K562 (cell line): ENCODE results near the gene LRTM1. TPM values are rescaled to one million over a fixed set of nuclear protein-coding genes. Genes with fewer than 3 reads are reported as not detected.

Experiments
- ATAC-seq: fragments of 200-7000 bp; cut with Tn5 transposase; 3 replicates; pipeline ENCODE4 v1.9.1; 2020; ENCODE audit warnings: moderate library complexity
- BruUV-seq: library from RNA; stranded (reverse); fragments of 400-500 nt; replicated peaks from 2 replicates; lab custom pipeline; 2021; lab: Mats Ljungman, UMichigan
- CTCF ChIA-PET: fragments of 300-600 bp; formaldehyde crosslinking; extraction: SDS; loops from one replicate; lab custom pipeline; 2021; ENCODE audit warnings: low intra/inter-chr PET ratio; lab: Yijun Ruan, JAX
- POLR2A ChIA-PET: fragments of 300-600, 350-650 bp; sonication (Branson Sonifier 250); formaldehyde crosslinking; extraction: SDS; loops from one replicate; lab custom pipeline; 2021; ENCODE audit warnings: antibody characterized with exemption, inconsistent platforms; lab: Yijun Ruan, JAX
- DNase-seq, 4 experiments: peaks; one replicate each; pipeline versions ENCODE4 v3.0.0 to v3.0.0-alpha.2; 2011 to 2018; ENCODE audit warnings: low spot score in 3 of 4, mixed read lengths in 3 of 4; ENCODE audit errors: extremely low read depth in 1 of 4
- FAIRE-seq: peaks from 2 replicates; lab custom pipeline; 2011; peaks lifted over from hg19 to GRCh38; lab: Jason Lieb, UNC
- H2AFZ ChIP-seq: 2 replicates; pipeline ENCODE4 v1.6.0; 2011; ENCODE audit warnings: low read depth, low read length, control low read depth, inconsistent platforms
- H3K27ac ChIP-seq: fragments of 200-600 bp; 3 replicates; pipeline ENCODE4 v1.8.0; 2011; ENCODE audit warnings: low read depth, mild to moderate bottlenecking, control low read depth, inconsistent platforms, low read length, moderate library complexity, mixed read lengths; ENCODE audit errors: extremely low read depth
- H3K27me3 ChIP-seq, 2 experiments: fragments of 300-600 bp in 1 of 2; 2 replicates in 1 of 2; 3 replicates in 1 of 2; pipeline versions ENCODE4 v1.6.0 to v1.8.0; 2011; ENCODE audit warnings: inconsistent platforms in 2 of 2, low read length in 2 of 2, mild to moderate bottlenecking in 1 of 2, mixed read lengths in 1 of 2, moderate library complexity in 1 of 2; ENCODE audit not compliant: control insufficient read depth in 2 of 2, insufficient read depth in 2 of 2
- H3K36me3 ChIP-seq: fragments of 300-600 bp; 3 replicates; pipeline ENCODE4 v1.8.0; 2011; ENCODE audit warnings: mild to moderate bottlenecking, low read length, inconsistent platforms; ENCODE audit not compliant: control insufficient read depth, insufficient read depth
- H3K4me1 ChIP-seq, 2 experiments: fragments of 200-600 bp in 1 of 2; replicated peaks in 1 of 2; 2 replicates in 1 of 2; 3 replicates in 1 of 2; pipeline versions ENCODE4 v1.5.1 to v1.8.0; 2011; ENCODE audit warnings: inconsistent platforms in 2 of 2, low read length in 2 of 2, mild to moderate bottlenecking in 1 of 2, mixed read lengths in 1 of 2, moderate library complexity in 1 of 2; ENCODE audit not compliant: control insufficient read depth in 2 of 2, insufficient read depth in 2 of 2
- H3K4me2 ChIP-seq: 2 replicates; pipeline ENCODE4 v1.6.1; 2011; ENCODE audit warnings: low read length, control low read depth, inconsistent platforms, mixed read lengths; ENCODE audit not compliant: insufficient read depth
- H3K4me3 ChIP-seq: fragments of 200-600 bp; sonication (generic), shearing (Covaris generic); 2 replicates; pipeline ENCODE4 v1.5.1; 2016; ENCODE audit warnings: control low read depth, inconsistent platforms
- H3K79me2 ChIP-seq: fragments of 200-600 bp; 3 replicates; pipeline ENCODE4 v1.8.0; 2011; ENCODE audit warnings: low read length, inconsistent platforms; ENCODE audit not compliant: control insufficient read depth, insufficient read depth
- H3K9ac ChIP-seq, 2 experiments: 2 replicates each; pipeline versions ENCODE4 v1.6.0 to v1.6.1; 2011; ENCODE audit warnings: low read depth in 2 of 2, low read length in 2 of 2, control low read depth in 1 of 2, inconsistent platforms in 1 of 2, mild to moderate bottlenecking in 1 of 2, mixed read lengths in 1 of 2; ENCODE audit not compliant: insufficient read depth in 1 of 2
- H3K9me1 ChIP-seq: one replicate; pipeline ENCODE4 v1.6.0; 2011; ENCODE audit warnings: inconsistent platforms, mild to moderate bottlenecking, low read length, moderate library complexity; ENCODE audit not compliant: control insufficient read depth, insufficient read depth
- H3K9me3 ChIP-seq: replicated peaks from 2 replicates; pipeline ENCODE4 v1.5.1; 2011; ENCODE audit warnings: low read depth, low read length, inconsistent platforms; ENCODE audit not compliant: control insufficient read depth, insufficient read depth
- H4K20me1 ChIP-seq: replicated peaks from 2 replicates; pipeline ENCODE4 v1.6.1; 2011; ENCODE audit warnings: low read length, inconsistent platforms, mixed read lengths; ENCODE audit not compliant: control insufficient read depth, insufficient read depth
- CXXC5 ChIP-seq: fragments of 250-450 bp; sonication (Bioruptor Pico); IDR thresholded peaks from 2 replicates; pipeline ENCODE4 v1.8.0; 2022; ENCODE audit warnings: inconsistent platforms, mild to moderate bottlenecking, moderate library complexity
- LCOR ChIP-seq: sonication (generic); formaldehyde crosslinking; IDR thresholded peaks from 2 replicates; pipeline ENCODE4 v1.8.0; 2022; ENCODE audit warnings: mild to moderate bottlenecking, missing genetic modification reagents
- MBD2 ChIP-seq: sonication (generic); IDR thresholded peaks from 2 replicates; pipeline ENCODE4 v1.6.1; 2016; ENCODE audit warnings: low read depth, borderline replicate concordance
- RBM25 ChIP-seq: fragments of 200-400 bp; formaldehyde crosslinking; IDR thresholded peaks from 2 replicates; pipeline ENCODE4 v1.6.1; 2018; ENCODE audit warnings: low read length, low read depth, moderate library complexity; ENCODE audit not compliant: severe bottlenecking
- ZNF431 ChIP-seq: sonication (generic); formaldehyde crosslinking; IDR thresholded peaks from 2 replicates; pipeline ENCODE4 v1.8.0; 2022; ENCODE audit warnings: mild to moderate bottlenecking, missing genetic modification reagents
- ZNF583 ChIP-seq: fragments of 250-450 bp; sonication (Bioruptor Pico); IDR thresholded peaks from 2 replicates; pipeline ENCODE4 v1.4.0; 2020
- ZNF609 ChIP-seq: sonication (generic); formaldehyde crosslinking; IDR thresholded peaks from 2 replicates; pipeline ENCODE4 v1.8.1; 2023; ENCODE audit warnings: missing genetic modification reagents, mild to moderate bottlenecking, borderline replicate concordance
- WGBS: fragments of 100-300 bp; shearing (Covaris generic); methylation state at CpG from one replicate; pipeline ENCODE4 v1.1.6; 2016; ENCODE audit warnings: low coverage, mixed read lengths; ENCODE audit not compliant: insufficient coverage; ENCODE audit errors: missing lambda C conversion rate; 5-methylcytosine and 5-hydroxymethylcytosine counted together
- in situ Hi-C: fragments of 300-500 bp; cut with MboI; formaldehyde crosslinking; loops from 4 replicates; pipeline ENCODE4 v1.15.0; 2018; ENCODE audit warnings: inconsistent platforms, mixed read lengths
- intact Hi-C: fragments of 100-400 bp; cut with micrococcal nuclease; formaldehyde crosslinking; loops from 2 replicates; pipeline ENCODE4 v1.14.2; 2022
- polyA plus RNA-seq, 8 experiments: library from polyadenylated mRNA; depleted of rRNA in 4 of 8; stranded (reverse) in 5 of 8; unstranded in 3 of 8; fragments of >200 nt; fragmentation: Nextera tagmentation in 2 of 8; fragmentation: Illumina TruSeq in 1 of 8; extraction: Ambion mirVana in 2 of 8; extraction: Trizol in 1 of 8; gene quantifications; 2 replicates each; pipeline versions ENCODE4 v1.2.1 to v1.2.3, GENCODE V29; 2011 to 2014; ENCODE audit warnings: inconsistent platforms in 1 of 8, missing spikeins in 1 of 8
- total RNA-seq, 7 experiments: library from RNA; depleted of rRNA in 6 of 7; stranded (reverse); fragments of >200 nt in 6 of 7; fragmentation: Illumina TruSeq in 2 of 7; extraction: Trizol in 2 of 7; gene quantifications; 2 replicates each; pipeline versions ENCODE4 v1.2.1 to v1.2.3, GENCODE V29; 2011 to 2021; ENCODE audit warnings: low replicate concordance in 1 of 7
- TF ChIP-seq, protein P1 (sequence below): fragments of 450-650 bp; formaldehyde crosslinking; IDR thresholded peaks from 2 replicates; pipeline ENCODE4 v1.4.0; 2022; ENCODE audit warnings: missing genetic modification characterization

LRTM1 gene
- total and polyA plus RNA-seq, 9 of the 15 experiments (the other 6 are each of a cell fraction or from before 2014, with no cell fraction given): not detected

GRCh38 chr3:54935869-54936268, 8.0 kb upstream of the LRTM1 start:
- no peak for ATAC-seq
- in situ Hi-C loops (no loop called here), intact Hi-C loops (no loop called here)
- no peaks in the 10 kb centered on the region for H3K79me2 ChIP-seq
- H4K20me1 ChIP-seq: no peaks in the 10 kb centered on the region
- TF ChIP-seq, protein P1, sequence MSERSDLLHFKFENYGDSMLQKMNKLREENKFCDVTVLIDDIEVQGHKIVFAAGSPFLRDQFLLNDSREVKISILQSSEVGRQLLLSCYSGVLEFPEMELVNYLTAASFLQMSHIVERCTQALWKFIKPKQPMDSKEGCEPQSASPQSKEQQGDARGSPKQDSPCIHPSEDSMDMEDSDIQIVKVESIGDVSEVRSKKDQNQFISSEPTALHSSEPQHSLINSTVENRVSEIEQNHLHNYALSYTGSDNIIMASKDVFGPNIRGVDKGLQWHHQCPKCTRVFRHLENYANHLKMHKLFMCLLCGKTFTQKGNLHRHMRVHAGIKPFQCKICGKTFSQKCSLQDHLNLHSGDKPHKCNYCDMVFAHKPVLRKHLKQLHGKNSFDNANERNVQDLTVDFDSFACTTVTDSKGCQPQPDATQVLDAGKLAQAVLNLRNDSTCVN (CRISPR knock-in tag): no peak
- TF ChIP-seq RBM25: peak; percentile 54
- no peak for TF ChIP-seq ZNF583 (CRISPR knock-in tag)
- BruUV-seq: no TSS peak
- FAIRE-seq: no peak
- H3K27me3 ChIP-seq: peaks cover 0 to 14% of the 10 kb centered on the region in 2 experiments; a peak in 2 of 5 replicates
- H3K9ac ChIP-seq: no peak overlapping the region
- H3K4me1 ChIP-seq: no peaks in the 10 kb centered on the region; a peak in 1 of 5 replicates
- H3K27ac ChIP-seq: no peak overlapping the region
- no peak overlapping the region for H3K4me2 ChIP-seq
- no peaks in the 10 kb centered on the region for H3K9me3 ChIP-seq
- H3K4me3 ChIP-seq: no peak overlapping the region
- DNase-seq: no peak
- no peaks in the 10 kb centered on the region for H3K9me1 ChIP-seq
- no peaks in the 10 kb centered on the region for H3K36me3 ChIP-seq
- POLR2A ChIA-PET: no interaction called here
- WGBS: 4% methylated on average over 3 of the region's 3 CpGs
- H2AFZ ChIP-seq: no peak overlapping the region
- CTCF ChIA-PET: no interaction called here

GRCh38 chr3:54932606-54933005, 4.7 kb upstream of the LRTM1 start:
- no peak for DNase-seq
- TF ChIP-seq ZNF431 (CRISPR knock-in tag) (no peak), LCOR (CRISPR knock-in tag) (no peak), CXXC5 (no peak), ZNF609 (CRISPR knock-in tag) (no peak), MBD2 (no peak)

More at GRCh38 chr3:54932606-54933005, 4.7 kb upstream of the LRTM1 start:
- in situ Hi-C loops: no loop called here
- H3K9me3 ChIP-seq: no peaks in the 10 kb centered on the region
- intact Hi-C loops: no loop called here
- WGBS: 13% methylated on average over 4 of the region's 4 CpGs
- BruUV-seq: no TSS peak
- H4K20me1 ChIP-seq: no peaks in the 10 kb centered on the region
- no peak overlapping the region for H3K27ac ChIP-seq
- no peak overlapping the region for H3K4me3 ChIP-seq
- H3K9me1 ChIP-seq: no peaks in the 10 kb centered on the region
- H3K36me3 ChIP-seq: no peaks in the 10 kb centered on the region
- H3K79me2 ChIP-seq: no peaks in the 10 kb centered on the region
- FAIRE-seq (no peak), ATAC-seq (no peak)
- ChIA-PET POLR2A (no interaction called here), CTCF (no interaction called here)
- no peak overlapping the region for H3K4me2 ChIP-seq
- H3K4me1 ChIP-seq: no peaks in the 10 kb centered on the region; a peak in 1 of 5 replicates
- peaks cover 0 to 2% of the 10 kb centered on the region in 2 experiments; a peak in 2 of 5 replicates for H3K27me3 ChIP-seq
- no peak overlapping the region for H2AFZ ChIP-seq
- H3K9ac ChIP-seq: no peak overlapping the region
